GM21390 (cell line): ENCODE measurements around the gene DCBLD2.
A peak's percentile ranks its signal among the peaks of the same experiment; 100 is the strongest.

Experiments
- ATAC-seq: cut with Tn5 transposase; IDR thresholded peaks from one replicate; pipeline ENCODE4 v1.9.1; 2021; ENCODE audit not compliant: unreplicated experiment

Gene DCBLD2

GRCh38 chr3:98901392-98902350 lies at the start of gene DCBLD2:
TSS of gene DCBLD2 (minus strand) at chr3:98901695. CDS start at chr3:98901326, 369 bp downstream.
- peak; percentile 97 for ATAC-seq

DNA sequence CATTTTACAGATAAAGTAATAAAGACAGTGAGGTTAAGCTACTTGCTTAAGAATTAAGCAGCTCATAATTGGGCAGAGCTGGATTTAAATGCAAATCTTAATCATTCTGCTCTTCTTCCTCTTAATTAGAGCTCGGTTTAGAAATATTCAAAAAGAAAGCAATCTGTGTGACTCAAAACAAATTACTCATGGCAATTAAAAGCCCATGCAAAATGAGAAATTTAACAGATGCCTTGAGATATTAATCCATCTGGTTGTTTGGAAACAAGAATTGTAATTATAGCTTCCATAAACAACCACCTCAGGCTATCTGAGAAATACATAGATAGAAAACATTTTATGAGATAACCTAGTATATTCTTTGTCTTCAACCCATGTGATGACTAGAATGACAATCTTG lies 44.2 kb upstream of the DCBLD2 start:
- ATAC-seq = no peak

DNA sequence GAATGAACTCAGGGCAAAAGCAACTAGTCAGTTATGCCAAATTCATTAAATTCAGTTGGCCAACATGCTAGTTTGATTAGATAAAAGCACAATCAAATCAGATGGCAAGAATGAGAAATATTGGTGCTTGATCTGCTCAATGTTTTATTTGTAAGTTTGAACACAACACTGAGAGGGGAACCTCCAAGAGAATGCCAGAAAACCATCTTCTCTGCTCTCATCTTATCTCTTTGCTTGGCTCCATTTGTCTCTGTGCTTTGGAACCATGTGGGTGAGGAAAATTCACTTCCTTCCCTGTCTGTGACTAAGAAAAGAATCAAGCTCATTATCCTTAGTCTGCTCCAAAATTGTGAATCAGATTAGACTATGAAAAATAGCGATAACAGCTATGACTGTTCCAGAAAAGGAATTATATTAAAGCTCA lies 43.6 kb upstream of the DCBLD2 start:
- ATAC-seq = no peak

- ATAC-seq = no peak
These were observed 28.9 kb upstream of the DCBLD2 start for GRCh38 chr3:98930413-98930812.

DNA sequence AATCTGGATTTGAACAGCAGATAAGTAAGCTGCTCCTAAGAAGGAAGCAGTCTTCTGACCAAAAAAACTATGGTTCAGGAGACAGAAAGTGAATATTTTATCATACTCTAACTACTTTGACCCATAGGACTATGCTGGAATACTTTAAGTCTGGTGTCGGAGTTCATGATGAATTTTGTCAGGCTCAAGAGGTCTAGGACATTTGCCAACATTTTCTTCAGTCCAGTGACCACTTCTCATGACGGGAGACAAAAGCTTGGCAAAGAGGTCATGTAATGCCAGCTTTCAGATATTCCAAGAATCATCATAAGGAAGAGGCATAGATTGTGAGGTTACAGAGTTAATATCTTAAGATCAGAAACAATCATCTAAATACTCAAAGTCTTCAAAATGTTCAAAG lies 20.5 kb upstream of the DCBLD2 start:
- no peak for ATAC-seq

GRCh38 chr3:98920166-98920565 lies 18.7 kb upstream of the DCBLD2 start:
- no peak for ATAC-seq

DNA sequence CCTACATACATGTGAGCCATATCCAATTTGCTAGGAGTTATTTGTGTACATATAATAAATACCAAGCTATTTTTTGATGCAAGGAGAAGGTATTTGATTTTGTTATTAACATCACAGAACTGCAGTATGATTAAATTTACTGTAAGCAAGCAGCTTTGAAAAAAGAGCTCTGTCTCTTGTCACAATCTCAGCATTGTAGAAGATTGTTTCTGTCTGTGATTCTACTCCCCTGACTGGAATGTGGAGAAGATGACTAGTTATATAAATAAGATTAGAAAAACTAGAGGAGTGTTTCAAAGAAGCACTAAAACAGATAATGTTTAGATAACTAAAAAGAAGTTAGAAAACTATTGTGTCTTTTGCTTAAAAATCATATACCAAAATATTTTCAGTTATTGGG lies 17.1 kb upstream of the DCBLD2 start:
- no peak for ATAC-seq

- no peak for ATAC-seq
These were observed 16.1 kb upstream of the DCBLD2 start for GRCh38 chr3:98917608-98918007.

DNA sequence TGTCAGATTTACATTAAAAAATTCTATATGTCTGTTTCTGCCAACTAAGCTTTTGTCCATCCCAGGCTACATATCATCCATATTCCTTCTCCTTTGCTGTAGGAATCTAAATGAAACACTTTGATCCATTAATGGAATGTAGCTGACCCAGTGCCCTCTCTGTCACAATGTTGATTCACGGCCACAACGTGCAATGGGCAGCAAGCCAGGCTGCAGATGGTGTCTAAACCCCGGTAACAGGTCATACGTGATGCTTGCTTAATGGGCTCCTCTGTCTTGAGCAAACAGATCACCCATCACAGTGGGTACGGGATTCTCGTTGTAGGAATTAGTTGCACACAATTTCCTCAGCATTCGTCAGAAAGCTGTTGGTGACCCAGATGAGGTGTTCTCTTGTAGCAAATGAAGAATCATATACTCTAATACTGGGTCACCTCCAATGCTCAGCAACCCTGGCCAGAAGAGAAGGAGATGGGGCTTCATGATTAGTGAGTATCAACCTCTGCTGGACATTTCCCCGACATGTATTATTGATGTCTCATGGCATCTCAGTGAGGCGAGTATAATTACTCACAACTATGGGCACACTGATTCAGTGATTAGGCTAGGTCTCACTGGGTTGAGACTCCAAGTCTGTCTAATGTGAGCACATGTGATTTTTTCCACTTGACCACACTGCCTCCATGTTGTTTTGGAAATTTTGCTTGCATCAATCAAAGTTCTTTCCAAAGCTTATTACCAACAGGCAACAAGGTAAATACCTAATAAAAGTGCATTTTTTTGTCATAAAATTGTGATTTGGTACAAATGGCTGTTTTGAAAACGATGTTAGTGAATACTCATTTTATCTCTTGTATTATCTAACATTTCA lies 12.9 kb upstream of the DCBLD2 start:
- ATAC-seq = no peak

DNA sequence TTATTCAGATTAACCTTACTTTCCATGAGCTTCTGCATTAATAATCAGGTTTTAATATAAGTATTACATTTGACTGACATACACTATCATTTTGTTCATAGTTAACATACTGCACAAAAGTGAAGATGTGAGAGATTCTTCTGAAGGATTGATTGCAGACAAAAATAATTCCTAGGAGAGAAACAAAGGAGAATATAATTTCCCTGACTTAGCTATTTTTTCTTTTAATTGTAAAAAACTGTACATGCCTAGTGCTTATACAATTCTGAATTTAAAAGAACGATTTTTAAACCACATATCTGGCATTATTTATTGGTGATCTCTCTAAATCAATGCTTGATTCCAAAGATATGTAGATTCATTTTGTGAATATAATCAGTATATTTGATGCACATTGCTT lies 11.0 kb upstream of the DCBLD2 start:
- ATAC-seq = no peak

- no peak for ATAC-seq
These were observed 4.7 kb upstream of the DCBLD2 start for GRCh38 chr3:98906230-98906629.

GRCh38 chr3:98903705-98904481 lies 2.4 kb upstream of the DCBLD2 start:
- no peak for ATAC-seq

GRCh38 chr3:98903099-98903498 lies 1.6 kb upstream of the DCBLD2 start:
- ATAC-seq = no peak

GRCh38 chr3:98902351-98902740 lies 851 bp upstream of the DCBLD2 start:
- ATAC-seq = no peak

GRCh38 chr3:98901119-98901391 lies 440 bp downstream of the DCBLD2 start:
- peak; percentile 32 for ATAC-seq

GRCh38 chr3:98900265-98901118 lies 1.0 kb downstream of the DCBLD2 start:
- ATAC-seq = peak; percentile 3

DNA sequence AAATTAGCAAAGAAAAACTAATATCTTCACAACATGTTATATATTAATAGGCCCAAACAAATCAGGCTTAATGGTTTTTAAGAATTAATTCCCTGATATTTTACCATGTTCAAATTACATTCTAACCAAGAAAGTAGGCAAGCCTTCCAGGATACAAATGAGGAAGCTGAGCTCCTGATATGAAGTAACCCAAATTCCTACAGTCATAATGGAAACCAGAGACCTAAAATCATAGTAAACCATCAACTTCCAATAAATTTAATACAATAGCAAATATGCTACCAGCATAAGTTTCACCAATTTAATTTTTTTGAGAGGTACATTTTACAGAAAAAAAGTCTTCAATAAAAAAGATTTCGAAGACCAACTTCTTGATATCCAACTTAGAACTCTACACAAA lies 3.8 kb downstream of the DCBLD2 start:
- no peak for ATAC-seq

DNA sequence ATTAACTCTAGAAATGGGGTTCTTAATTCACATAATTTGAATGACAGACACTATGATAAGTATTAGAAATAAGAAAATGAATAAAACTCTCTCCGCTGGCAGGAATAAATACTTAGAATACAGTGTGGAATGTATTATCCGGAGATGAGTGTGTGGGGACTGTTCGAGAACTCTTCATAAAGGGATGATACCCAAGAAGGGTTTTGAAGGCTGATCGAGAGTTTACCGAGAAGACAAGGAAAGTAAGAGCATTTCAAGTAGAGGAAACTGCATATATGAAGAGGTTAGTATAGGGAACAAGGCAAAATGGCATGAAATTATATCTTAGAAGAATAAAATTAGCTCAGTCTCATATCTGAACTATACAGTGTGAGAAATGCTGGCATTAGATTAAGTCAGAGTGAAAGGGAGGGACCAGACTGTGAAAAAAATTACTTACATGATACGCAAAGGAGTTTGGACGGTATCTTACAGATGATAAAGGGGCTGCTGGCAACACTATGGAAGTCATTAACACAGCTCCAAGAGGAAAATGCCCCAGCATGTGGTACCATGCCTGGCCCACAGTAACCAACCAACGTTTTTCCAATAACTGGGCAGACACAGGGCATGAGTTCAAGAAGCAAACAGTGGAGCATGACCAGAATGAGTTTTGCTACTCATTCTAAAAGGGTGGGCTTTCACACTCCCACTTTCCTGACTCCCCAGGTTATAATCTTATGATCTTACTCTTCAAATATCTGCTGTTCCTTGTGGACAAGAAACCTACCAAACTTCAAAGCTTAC lies 6.5 kb downstream of the DCBLD2 start:
- no peak for ATAC-seq

DNA sequence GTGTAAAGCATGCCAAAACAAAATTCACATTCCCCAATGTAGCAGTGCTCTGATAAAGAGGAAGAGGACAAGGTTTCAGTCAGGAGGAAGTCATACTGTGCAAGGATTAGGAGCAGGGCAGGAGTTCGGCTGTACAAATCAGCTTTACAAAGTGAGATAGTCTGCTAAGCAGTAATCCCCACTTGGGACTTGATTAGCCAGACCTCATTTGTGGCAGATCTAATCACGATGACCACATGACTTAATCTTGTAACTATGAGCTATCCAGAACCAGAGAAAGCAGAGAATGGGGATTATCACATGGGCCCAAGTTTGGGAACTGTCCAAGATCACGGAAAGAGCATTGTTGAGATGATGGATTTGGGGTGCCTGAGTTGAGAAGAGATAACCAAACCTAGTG lies 7.8 kb downstream of the DCBLD2 start:
- no peak for ATAC-seq

DNA sequence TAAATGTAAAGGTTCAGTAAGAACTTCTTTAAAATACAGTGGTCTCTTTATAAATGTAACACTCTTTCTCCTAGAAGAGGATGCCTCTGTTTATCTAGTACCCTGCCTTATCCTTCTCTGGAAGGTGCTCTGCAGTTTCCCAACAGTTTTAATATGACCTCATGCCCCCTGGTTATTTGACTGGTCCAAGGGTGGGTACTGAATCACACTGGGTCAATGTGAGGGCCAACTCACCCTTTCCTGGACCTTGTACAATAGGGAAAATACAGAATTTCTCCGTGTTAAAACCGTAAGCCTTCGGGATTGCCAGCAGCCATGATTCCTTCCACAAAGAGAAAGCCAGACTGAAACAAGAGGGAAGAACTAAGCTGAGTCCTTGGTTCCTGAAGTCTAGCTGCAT lies 9.2 kb downstream of the DCBLD2 start:
- no peak for ATAC-seq
